GM23338 (cell line): ENCODE data around the gene CORO7. TPM values are rescaled to one million over a fixed set of nuclear protein-coding genes. Genes with fewer than 3 reads are reported as not detected.

Source experiments
- ATAC-seq: fragments of 200-7000 bp; cut with Tn5 transposase; 3 replicates; pipeline ENCODE4 v1.9.1; 2020
- DNase-seq: peaks from one replicate; pipeline ENCODE4 v3.0.0-alpha.2; 2015; ENCODE audit warnings: low spot score
- H2AFZ ChIP-seq: fragments of 200-600 bp; sonication (generic); 2 replicates; pipeline ENCODE4 v1.8.0; 2016; ENCODE audit warnings: antibody characterized with exemption, mild to moderate bottlenecking, moderate library complexity
- H3F3A ChIP-seq: fragments of 200-600 bp; sonication (generic); replicated peaks from 2 replicates; pipeline ENCODE4 v1.8.0; 2017; ENCODE audit warnings: antibody characterized with exemption, mixed run types, low read depth
- H3K27ac ChIP-seq: fragments of 200-600 bp; sonication (generic); 2 replicates; pipeline ENCODE4 v1.6.1; 2016; ENCODE audit warnings: low read depth
- H3K27me3 ChIP-seq: fragments of 200-600 bp; sonication (generic); 2 replicates; pipeline ENCODE4 v1.8.0; 2016; ENCODE audit warnings: mild to moderate bottlenecking, mixed run types, moderate library complexity; ENCODE audit not compliant: insufficient read depth
- H3K36me3 ChIP-seq: fragments of 200-600 bp; sonication (generic); 2 replicates; pipeline ENCODE4 v1.8.0; 2016; ENCODE audit warnings: mild to moderate bottlenecking; ENCODE audit not compliant: insufficient read depth
- H3K4me1 ChIP-seq: fragments of 200-600 bp; sonication (generic); 2 replicates; pipeline ENCODE4 v1.8.0; 2016; ENCODE audit warnings: mild to moderate bottlenecking, moderate library complexity; ENCODE audit not compliant: insufficient read depth
- H3K4me2 ChIP-seq: fragments of 200-600 bp; sonication (generic); 2 replicates; pipeline ENCODE4 v1.7.1; 2017; ENCODE audit warnings: mixed run types
- H3K4me3 ChIP-seq: fragments of 200-600 bp; sonication (generic); 2 replicates; pipeline ENCODE4 v1.6.1; 2016; ENCODE audit warnings: mixed run types
- H3K79me2 ChIP-seq: fragments of 200-600 bp; sonication (generic); replicated peaks from 2 replicates; pipeline ENCODE4 v1.8.0; 2017; ENCODE audit warnings: mild to moderate bottlenecking; ENCODE audit not compliant: insufficient read depth
- H3K9me2 ChIP-seq: fragments of 200-600 bp; sonication (generic); 2 replicates; pipeline ENCODE4 v1.8.0; 2017; ENCODE audit not compliant: insufficient read depth
- H4K20me1 ChIP-seq: fragments of 200-600 bp; sonication (generic); replicated peaks from 2 replicates; pipeline ENCODE4 v1.8.0; 2017; ENCODE audit warnings: mild to moderate bottlenecking; ENCODE audit not compliant: insufficient read depth
- H3K27ac Mint-ChIP-seq: 2 replicates; pipeline ENCODE4 v1.8.0; 2020; ENCODE audit warnings: inconsistent platforms, mild to moderate bottlenecking, moderate library complexity, mixed read lengths
- H3K27me3 Mint-ChIP-seq: 3 replicates; pipeline ENCODE4 v1.8.0; 2022; ENCODE audit warnings: low read depth, mild to moderate bottlenecking, moderate library complexity, mixed read lengths, inconsistent platforms; ENCODE audit not compliant: insufficient read depth, poor library complexity
- H3K36me3 Mint-ChIP-seq: 3 replicates; pipeline ENCODE4 v1.8.0; 2021; ENCODE audit warnings: low read depth, mild to moderate bottlenecking, inconsistent platforms, moderate library complexity, mixed read lengths
- H3K4me1 Mint-ChIP-seq: 3 replicates; pipeline ENCODE4 v1.8.0; 2020; ENCODE audit warnings: mild to moderate bottlenecking, inconsistent platforms, mixed read lengths
- H3K4me3 Mint-ChIP-seq: 3 replicates; pipeline ENCODE4 v1.8.0; 2021; ENCODE audit warnings: moderate library complexity, mild to moderate bottlenecking, inconsistent platforms, mixed read lengths
- H3K9me3 Mint-ChIP-seq: 3 replicates; pipeline ENCODE4 v1.8.0; 2020; ENCODE audit warnings: moderate library complexity, mild to moderate bottlenecking, inconsistent platforms, mixed read lengths
- CREB1 ChIP-seq: fragments of 250-450 bp; sonication (Bioruptor Pico); IDR thresholded peaks from 2 replicates; pipeline ENCODE4 v1.5.0; 2020; ENCODE audit warnings: low read depth, mild to moderate bottlenecking, moderate library complexity
- CTCF ChIP-seq, 2 experiments: fragments of 200-600 bp in 1 of 2; sonication (generic) in 1 of 2; conservative IDR thresholded peaks; 2 replicates each; pipeline versions ENCODE4 v1.5.1 to v1.6.1; 2016 to 2017; ENCODE audit warnings: antibody characterized with exemption in 2 of 2, low read depth in 2 of 2, mild to moderate bottlenecking in 2 of 2, moderate library complexity in 1 of 2
- EZH2phosphoT487 ChIP-seq: fragments of 200-600 bp; sonication (generic); IDR thresholded peaks from one replicate; pipeline ENCODE4 v1.8.1; 2018; ENCODE audit warnings: antibody characterized with exemption; ENCODE audit not compliant: unreplicated experiment
- JUNB ChIP-seq: IDR thresholded peaks from one replicate; pipeline ENCODE4 v1.6.1; 2016; ENCODE audit warnings: antibody characterized with exemption; ENCODE audit not compliant: unreplicated experiment
- NANOG ChIP-seq: IDR thresholded peaks from 2 replicates; pipeline ENCODE4 v1.6.1; 2016; ENCODE audit warnings: antibody characterized with exemption, borderline replicate concordance
- POLR2AphosphoS5 ChIP-seq: IDR thresholded peaks from 2 replicates; pipeline ENCODE4 v1.6.1; 2016; ENCODE audit warnings: antibody characterized with exemption, low read depth
- ZNF114 ChIP-seq: fragments of 250-450 bp; sonication (Bioruptor Pico); IDR thresholded peaks from 2 replicates; pipeline ENCODE4 v1.5.0; 2020; ENCODE audit warnings: mild to moderate bottlenecking, moderate library complexity
- ZNF462 ChIP-seq: fragments of 250-450 bp; sonication (Bioruptor Pico); IDR thresholded peaks from 2 replicates; pipeline ENCODE4 v1.5.0; 2020; ENCODE audit warnings: mild to moderate bottlenecking, moderate library complexity
- polyA plus RNA-seq: library from polyadenylated mRNA; unstranded; fragments of >200 nt; fragmentation: Nextera tagmentation; extraction: Ambion mirVana; gene quantifications from 2 replicates; pipeline ENCODE4 v1.2.1, GENCODE V29; 2016
- total RNA-seq: library from RNA; depleted of rRNA; stranded (reverse); fragments of >200 nt; shearing (Covaris generic); gene quantifications from 2 replicates; pipeline ENCODE4 v1.2.3, GENCODE V29; 2014

CORO7 gene
- total and polyA plus RNA-seq, 2 experiments from 2014 or later, result 14.2 to 46.4 TPM

GRCh38 chr16:4381935-4382794 is 34.2 kb downstream of the CORO7 start (continued):
- no peak for TF ChIP-seq ZNF462 (CRISPR knock-in tag)
- no peak for TF ChIP-seq EZH2phosphoT487
- no peak for TF ChIP-seq JUNB
- no peak for TF ChIP-seq CREB1
- TF ChIP-seq ZNF114, result no peak
- no peak for TF ChIP-seq POLR2AphosphoS5

GRCh38 chr16:4381072-4381934 is 35.1 kb downstream of the CORO7 start:
- Mint-ChIP-seq H3K36me3 (no peaks in the 10 kb centered on the region; the same call in 1 of the 3 replicates), H3K27ac (no peak overlapping the region), H3K9me3 (no peaks in the 10 kb centered on the region), H3K4me3 (no peak overlapping the region), H3K4me1 (peaks cover 37% of the 10 kb centered on the region), H3K27me3 (peaks cover 5% of the 10 kb centered on the region)
- Histone ChIP-seq H3K79me2 (no peaks in the 10 kb centered on the region), H3K27ac (no peak overlapping the region), H3F3A (no peaks in the 10 kb centered on the region), H3K27me3 (no peaks in the 10 kb centered on the region), H4K20me1 (no peaks in the 10 kb centered on the region; the same call in 1 of the 2 replicates), H3K4me2 (no peak overlapping the region), H2AFZ (no peak overlapping the region), H3K4me1 (peaks cover 19% of the 10 kb centered on the region), H3K36me3 (no peaks in the 10 kb centered on the region), H3K4me3 (no peak overlapping the region), H3K9me2 (no peaks in the 10 kb centered on the region)
- DNase-seq, result no peak
- TF ChIP-seq CTCF (conservative IDR thresholded peaks at IDR 0.05; ENCODE audit: low read depth in 2 of 2) (peak in 1 of 2 experiments; percentile 15; a peak in 1 of 4 replicates), NANOG (no peak)
- no peak for ATAC-seq
